Natural killer cell (primary cell): ENCODE measurements around the gene LBH. TPM values are rescaled to one million over a fixed set of nuclear protein-coding genes. Genes with fewer than 3 reads are reported as not detected.

Experiments
- ATAC-seq, 3 donors: fragments of 150-1000 bp in 2 of 3; fragments of 200-7000 bp in 1 of 3; cut with Tn5 transposase; 1 replicate in 1 of 3; 2 replicates in 2 of 3; pipeline ENCODE4 v1.10.0; 2021; ENCODE audit warnings: mild to moderate bottlenecking in 2 of 3, moderate library complexity in 2 of 3
- DNase-seq, 2 donors: peaks; one replicate each; pipeline versions ENCODE4 v3.0.0 to v3.0.0-alpha.2; 2013 to 2021; ENCODE audit warnings: mixed read lengths in 1 of 2
- H3K27ac ChIP-seq: one replicate; pipeline ENCODE4 v1.5.1; 2013; ENCODE audit warnings: mild to moderate bottlenecking, low read length
- H3K27me3 ChIP-seq: one replicate; pipeline ENCODE4 v1.6.1; 2013; ENCODE audit warnings: low read length; ENCODE audit not compliant: control insufficient read depth, insufficient read depth
- H3K36me3 ChIP-seq: one replicate; pipeline ENCODE4 v1.6.1; 2013; ENCODE audit warnings: low read length; ENCODE audit not compliant: control insufficient read depth, insufficient read depth
- H3K4me1 ChIP-seq: one replicate; pipeline ENCODE4 v1.6.1; 2013; ENCODE audit warnings: low read length; ENCODE audit not compliant: control insufficient read depth, insufficient read depth
- H3K4me3 ChIP-seq: one replicate; pipeline ENCODE4 v1.5.1; 2013; ENCODE audit warnings: low read length
- H3K9me3 ChIP-seq: one replicate; pipeline ENCODE4 v1.6.1; 2013; ENCODE audit warnings: low read length; ENCODE audit not compliant: control insufficient read depth, insufficient read depth
- H3K27ac Mint-ChIP-seq, 2 donors: one replicate each; pipeline ENCODE4 v1.8.0; 2022; ENCODE audit warnings: mild to moderate bottlenecking in 2 of 2, mixed read lengths in 2 of 2, moderate library complexity in 1 of 2
- H3K27me3 Mint-ChIP-seq, 2 donors: one replicate each; pipeline ENCODE4 v1.8.0; 2022; ENCODE audit warnings: low read depth in 2 of 2, mixed read lengths in 2 of 2
- H3K36me3 Mint-ChIP-seq: one replicate; pipeline ENCODE4 v1.8.0; 2022; ENCODE audit warnings: mixed read lengths
- H3K4me1 Mint-ChIP-seq, 2 donors: one replicate each; pipeline ENCODE4 v1.8.0; 2022; ENCODE audit warnings: mixed read lengths in 2 of 2
- H3K4me3 Mint-ChIP-seq: one replicate; pipeline ENCODE4 v1.8.0; 2022; ENCODE audit warnings: mild to moderate bottlenecking, moderate library complexity, mixed read lengths
- H3K9me3 Mint-ChIP-seq, 2 donors: one replicate each; pipeline ENCODE4 v1.8.0; 2022; ENCODE audit warnings: mixed read lengths in 2 of 2
- CTCF ChIP-seq: fragments of 200-600 bp; IDR thresholded peaks from one replicate; pipeline ENCODE4 v1.8.0; 2022; ENCODE audit warnings: antibody characterized with exemption
- WGBS: methylation state at CpG from one replicate; pipeline ENCODE4 v1.1.7; 2013; ENCODE audit warnings: missing lambda C conversion rate; ENCODE audit not compliant: insufficient coverage; 5-methylcytosine and 5-hydroxymethylcytosine counted together
- intact Hi-C: fragments of 100-400 bp; cut with micrococcal nuclease; formaldehyde crosslinking; loops from one replicate; pipeline ENCODE4 v1.14.2; 2022
- total RNA-seq, 4 donors: library from RNA; stranded (reverse); fragments of 120-200 nt in 1 of 4; gene quantifications; one replicate each; pipeline versions ENCODE4 v1.2.3 to v1.2.4, GENCODE V29; 2013 to 2022

The LBH gene
- total RNA-seq, 3 donors from 2014 or later (not counting 1 experiment from before 2014, with no cell fraction given), result 157 to 197 (median 158) TPM

- 86% methylated on average over 11 of the region's 11 CpGs for WGBS
- H3K36me3 ChIP-seq, result no peaks in the 10 kb centered on the region
- no peak for TF ChIP-seq CTCF
- peaks cover 13% of the 10 kb centered on the region for H3K4me1 ChIP-seq
- Mint-ChIP-seq H3K9me3 (no peaks in the 10 kb centered on the region), H3K4me1 (peaks cover 21% of the 10 kb centered on the region in 2 donors), H3K36me3 (no peaks in the 10 kb centered on the region), H3K27ac (no peak overlapping the region), H3K27me3 (no peaks in the 10 kb centered on the region), H3K4me3 (no peak overlapping the region)
- no peak overlapping the region for H3K4me3 ChIP-seq
- no peak overlapping the region for H3K27ac ChIP-seq
- no peaks in the 10 kb centered on the region for H3K27me3 ChIP-seq
- intact Hi-C loops, result no loop called here
- H3K9me3 ChIP-seq, result no peaks in the 10 kb centered on the region
- no peak for ATAC-seq
- no peak for DNase-seq
Observed at GRCh38 chr2:30217644-30218337, 13.5 kb upstream of the LBH start.

GRCh38 chr2:30218338-30218713 is 13.0 kb upstream of the LBH start:
- no peaks in the 10 kb centered on the region for H3K9me3 ChIP-seq
- no peak overlapping the region for H3K27ac ChIP-seq
- H3K4me3 ChIP-seq, result no peak overlapping the region
- 93% methylated on average over 5 of the region's 6 CpGs for WGBS
- Mint-ChIP-seq H3K27me3 (no peaks in the 10 kb centered on the region), H3K36me3 (no peaks in the 10 kb centered on the region), H3K9me3 (no peaks in the 10 kb centered on the region), H3K27ac (no peak overlapping the region), H3K4me1 (peaks cover 26 to 27% of the 10 kb centered on the region in 2 donors), H3K4me3 (no peak overlapping the region)
- no peaks in the 10 kb centered on the region for H3K36me3 ChIP-seq
- DNase-seq (no peak), ATAC-seq (no peak)
- intact Hi-C loops, result no loop called here
- no peak for TF ChIP-seq CTCF
- no peaks in the 10 kb centered on the region for H3K27me3 ChIP-seq
- H3K4me1 ChIP-seq, result peaks cover 18% of the 10 kb centered on the region

- Histone ChIP-seq H3K4me1 (peaks cover 23% of the 10 kb centered on the region), H3K4me3 (no peak overlapping the region), H3K9me3 (no peaks in the 10 kb centered on the region), H3K36me3 (no peaks in the 10 kb centered on the region), H3K27ac (no peak overlapping the region), H3K27me3 (no peaks in the 10 kb centered on the region)
- no peak for TF ChIP-seq CTCF
- Mint-ChIP-seq H3K27me3 (no peaks in the 10 kb centered on the region), H3K4me1 (peaks cover 31% of the 10 kb centered on the region in 2 donors), H3K36me3 (no peaks in the 10 kb centered on the region), H3K4me3 (no peak overlapping the region), H3K9me3 (no peaks in the 10 kb centered on the region), H3K27ac (no peak overlapping the region)
- WGBS, result 83% methylated on average over 4 of the region's 4 CpGs
- DNase-seq (no peak), ATAC-seq (no peak)
- intact Hi-C loops, result no loop called here
Observed at GRCh38 chr2:30218814-30219213, 12.5 kb upstream of the LBH start.
